ENCODE results near the gene MERTK. TPM values are rescaled to one million over a fixed set of nuclear protein-coding genes. Genes with fewer than 3 reads are reported as not detected.
A peak's percentile ranks its signal among the peaks of the same experiment; 100 is the strongest.

Gene MERTK
- total and polyA plus RNA-seq, 2 of the 13 experiments (the other 11 are each of a cell fraction or from before 2014, with no cell fraction given): 37.3 to 44.7 TPM

- TF ChIP-seq, protein P1, sequence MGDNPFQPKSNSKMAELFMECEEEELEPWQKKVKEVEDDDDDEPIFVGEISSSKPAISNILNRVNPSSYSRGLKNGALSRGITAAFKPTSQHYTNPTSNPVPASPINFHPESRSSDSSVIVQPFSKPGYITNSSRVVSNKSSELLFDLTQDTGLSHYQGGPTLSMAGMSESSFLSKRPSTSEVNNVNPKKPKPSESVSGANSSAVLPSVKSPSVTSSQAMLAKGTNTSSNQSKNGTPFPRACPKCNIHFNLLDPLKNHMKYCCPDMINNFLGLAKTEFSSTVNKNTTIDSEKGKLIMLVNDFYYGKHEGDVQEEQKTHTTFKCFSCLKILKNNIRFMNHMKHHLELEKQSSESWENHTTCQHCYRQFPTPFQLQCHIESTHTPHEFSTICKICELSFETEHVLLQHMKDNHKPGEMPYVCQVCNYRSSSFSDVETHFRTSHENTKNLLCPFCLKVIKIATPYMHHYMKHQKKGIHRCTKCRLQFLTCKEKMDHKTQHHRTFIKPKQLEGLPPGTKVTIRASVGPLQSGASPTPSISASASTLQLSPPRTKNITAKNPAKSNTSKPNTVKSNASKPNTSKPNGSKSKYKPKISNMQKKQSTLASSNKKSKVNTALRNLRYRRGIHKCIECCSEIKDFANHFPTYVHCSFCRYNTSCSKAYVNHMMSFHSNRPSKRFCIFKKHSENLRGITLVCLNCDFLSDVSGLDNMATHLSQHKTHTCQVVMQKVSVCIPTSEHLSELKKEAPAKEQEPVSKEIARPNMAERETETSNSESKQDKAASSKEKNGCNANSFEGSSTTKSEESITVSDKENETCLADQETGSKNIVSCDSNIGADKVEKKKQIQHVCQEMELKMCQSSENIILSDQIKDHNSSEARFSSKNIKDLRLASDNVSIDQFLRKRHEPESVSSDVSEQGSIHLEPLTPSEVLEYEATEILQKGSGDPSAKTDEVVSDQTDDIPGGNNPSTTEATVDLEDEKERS (CRISPR knock-in tag; IDR thresholded peaks at IDR 0.05): 0 out of 2 replicates have a peak, but pooled peaks have one; percentile 39
- TF ChIP-seq, protein P2, sequence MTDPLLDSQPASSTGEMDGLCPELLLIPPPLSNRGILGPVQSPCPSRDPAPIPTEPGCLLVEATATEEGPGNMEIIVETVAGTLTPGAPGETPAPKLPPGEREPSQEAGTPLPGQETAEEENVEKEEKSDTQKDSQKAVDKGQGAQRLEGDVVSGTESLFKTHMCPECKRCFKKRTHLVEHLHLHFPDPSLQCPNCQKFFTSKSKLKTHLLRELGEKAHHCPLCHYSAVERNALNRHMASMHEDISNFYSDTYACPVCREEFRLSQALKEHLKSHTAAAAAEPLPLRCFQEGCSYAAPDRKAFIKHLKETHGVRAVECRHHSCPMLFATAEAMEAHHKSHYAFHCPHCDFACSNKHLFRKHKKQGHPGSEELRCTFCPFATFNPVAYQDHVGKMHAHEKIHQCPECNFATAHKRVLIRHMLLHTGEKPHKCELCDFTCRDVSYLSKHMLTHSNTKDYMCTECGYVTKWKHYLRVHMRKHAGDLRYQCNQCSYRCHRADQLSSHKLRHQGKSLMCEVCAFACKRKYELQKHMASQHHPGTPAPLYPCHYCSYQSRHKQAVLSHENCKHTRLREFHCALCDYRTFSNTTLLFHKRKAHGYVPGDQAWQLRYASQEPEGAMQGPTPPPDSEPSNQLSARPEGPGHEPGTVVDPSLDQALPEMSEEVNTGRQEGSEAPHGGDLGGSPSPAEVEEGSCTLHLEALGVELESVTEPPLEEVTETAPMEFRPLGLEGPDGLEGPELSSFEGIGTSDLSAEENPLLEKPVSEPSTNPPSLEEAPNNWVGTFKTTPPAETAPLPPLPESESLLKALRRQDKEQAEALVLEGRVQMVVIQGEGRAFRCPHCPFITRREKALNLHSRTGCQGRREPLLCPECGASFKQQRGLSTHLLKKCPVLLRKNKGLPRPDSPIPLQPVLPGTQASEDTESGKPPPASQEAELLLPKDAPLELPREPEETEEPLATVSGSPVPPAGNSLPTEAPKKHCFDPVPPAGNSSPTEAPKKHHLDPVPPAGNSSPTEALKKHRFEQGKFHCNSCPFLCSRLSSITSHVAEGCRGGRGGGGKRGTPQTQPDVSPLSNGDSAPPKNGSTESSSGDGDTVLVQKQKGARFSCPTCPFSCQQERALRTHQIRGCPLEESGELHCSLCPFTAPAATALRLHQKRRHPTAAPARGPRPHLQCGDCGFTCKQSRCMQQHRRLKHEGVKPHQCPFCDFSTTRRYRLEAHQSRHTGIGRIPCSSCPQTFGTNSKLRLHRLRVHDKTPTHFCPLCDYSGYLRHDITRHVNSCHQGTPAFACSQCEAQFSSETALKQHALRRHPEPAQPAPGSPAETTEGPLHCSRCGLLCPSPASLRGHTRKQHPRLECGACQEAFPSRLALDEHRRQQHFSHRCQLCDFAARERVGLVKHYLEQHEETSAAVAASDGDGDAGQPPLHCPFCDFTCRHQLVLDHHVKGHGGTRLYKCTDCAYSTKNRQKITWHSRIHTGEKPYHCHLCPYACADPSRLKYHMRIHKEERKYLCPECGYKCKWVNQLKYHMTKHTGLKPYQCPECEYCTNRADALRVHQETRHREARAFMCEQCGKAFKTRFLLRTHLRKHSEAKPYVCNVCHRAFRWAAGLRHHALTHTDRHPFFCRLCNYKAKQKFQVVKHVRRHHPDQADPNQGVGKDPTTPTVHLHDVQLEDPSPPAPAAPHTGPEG (CRISPR knock-in tag; IDR thresholded peaks at IDR 0.05): 0 out of 2 replicates have a peak, but pooled peaks have one; percentile 3
- TF ChIP-seq ZNF367 (CRISPR knock-in tag; IDR thresholded peaks at IDR 0.05; ENCODE audit: borderline replicate concordance) (no peak), MED13 (CRISPR knock-in tag; IDR thresholded peaks at IDR 0.05) (peak; percentile 81), ZNF691 (CRISPR knock-in tag; IDR thresholded peaks at IDR 0.05; ENCODE audit: borderline replicate concordance, low read depth) (peak; percentile 67; the same call in 1 of the 2 replicates), ZNF589 (CRISPR knock-in tag; conservative IDR thresholded peaks at IDR 0.05) (no peak; the same call in 1 of the 2 replicates), ZSCAN20 (CRISPR knock-in tag; IDR thresholded peaks at IDR 0.05; ENCODE audit: borderline replicate concordance) (no peak), SMAD1 (CRISPR knock-in tag; IDR thresholded peaks at IDR 0.05; ENCODE audit: borderline replicate concordance, low read depth) (0 out of 2 replicates have a peak, but pooled peaks have one; percentile 14), PCBP1 (IDR thresholded peaks at IDR 0.05; ENCODE audit: borderline replicate concordance, low read depth, low read length) (peak; percentile 95), IRF1 (CRISPR knock-in tag; IDR thresholded peaks at IDR 0.05; ENCODE audit: low read depth) (no peak), ZSCAN31 (CRISPR knock-in tag; IDR thresholded peaks at IDR 0.05; ENCODE audit: low read depth) (peak; percentile 9; the same call in 1 of the 2 replicates)
- TF ChIP-seq, protein P3, sequence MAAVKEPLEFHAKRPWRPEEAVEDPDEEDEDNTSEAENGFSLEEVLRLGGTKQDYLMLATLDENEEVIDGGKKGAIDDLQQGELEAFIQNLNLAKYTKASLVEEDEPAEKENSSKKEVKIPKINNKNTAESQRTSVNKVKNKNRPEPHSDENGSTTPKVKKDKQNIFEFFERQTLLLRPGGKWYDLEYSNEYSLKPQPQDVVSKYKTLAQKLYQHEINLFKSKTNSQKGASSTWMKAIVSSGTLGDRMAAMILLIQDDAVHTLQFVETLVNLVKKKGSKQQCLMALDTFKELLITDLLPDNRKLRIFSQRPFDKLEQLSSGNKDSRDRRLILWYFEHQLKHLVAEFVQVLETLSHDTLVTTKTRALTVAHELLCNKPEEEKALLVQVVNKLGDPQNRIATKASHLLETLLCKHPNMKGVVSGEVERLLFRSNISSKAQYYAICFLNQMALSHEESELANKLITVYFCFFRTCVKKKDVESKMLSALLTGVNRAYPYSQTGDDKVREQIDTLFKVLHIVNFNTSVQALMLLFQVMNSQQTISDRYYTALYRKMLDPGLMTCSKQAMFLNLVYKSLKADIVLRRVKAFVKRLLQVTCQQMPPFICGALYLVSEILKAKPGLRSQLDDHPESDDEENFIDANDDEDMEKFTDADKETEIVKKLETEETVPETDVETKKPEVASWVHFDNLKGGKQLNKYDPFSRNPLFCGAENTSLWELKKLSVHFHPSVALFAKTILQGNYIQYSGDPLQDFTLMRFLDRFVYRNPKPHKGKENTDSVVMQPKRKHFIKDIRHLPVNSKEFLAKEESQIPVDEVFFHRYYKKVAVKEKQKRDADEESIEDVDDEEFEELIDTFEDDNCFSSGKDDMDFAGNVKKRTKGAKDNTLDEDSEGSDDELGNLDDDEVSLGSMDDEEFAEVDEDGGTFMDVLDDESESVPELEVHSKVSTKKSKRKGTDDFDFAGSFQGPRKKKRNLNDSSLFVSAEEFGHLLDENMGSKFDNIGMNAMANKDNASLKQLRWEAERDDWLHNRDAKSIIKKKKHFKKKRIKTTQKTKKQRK (IDR thresholded peaks at IDR 0.05; ENCODE audit: low read length): no peak
Observed at GRCh38 chr2:111897924-111898702, at the start of gene MERTK (continued).
